Renal pelvis (tissue), 4 donors: ENCODE results near the gene NNAT. TPM values are rescaled to one million over a fixed set of nuclear protein-coding genes. Genes with fewer than 3 reads are reported as not detected.
"Not testable (repeated sequence)": the region's sequence is repeated elsewhere in the genome, so short reads cannot be mapped to it uniquely, and the experiment has no call there.

Source experiments
- DNase-seq: peaks from one replicate; pipeline ENCODE4 v3.0.0-alpha.2; 2013
- polyA plus RNA-seq, 3 donors: library from polyadenylated mRNA; unstranded; fragments of 120-200 nt; gene quantifications; one replicate each; pipeline ENCODE4 v1.2.1, GENCODE V29; 2013; ENCODE audit not compliant: insufficient read length in 3 of 3

The NNAT gene
- polyA plus RNA-seq, 3 donors: 64.7 to 125 (median 114) TPM

- DNase-seq: no peak
Measured at GRCh38 chr20:37531856-37532255, 10.8 kb downstream of the NNAT start.

- DNase-seq: no peak
Measured at GRCh38 chr20:37533154-37533715, 12.2 kb downstream of the NNAT start.

GRCh38 chr20:37534401-37535157 is 13.5 kb downstream of the NNAT start:
- DNase-seq: peak; percentile 83

GRCh38 chr20:37535443-37536132 is 14.5 kb downstream of the NNAT start:
- no peak for DNase-seq

- DNase-seq: no peak
Measured at GRCh38 chr20:37537505-37537904, 16.5 kb downstream of the NNAT start.

GRCh38 chr20:37538003-37538402 is 17.0 kb downstream of the NNAT start:
- DNase-seq: no peak

- no peak for DNase-seq
Measured at GRCh38 chr20:37539424-37539823, 18.4 kb downstream of the NNAT start.

- no peak for DNase-seq
Measured at GRCh38 chr20:37540001-37540400, 19.0 kb downstream of the NNAT start.

- not testable (repeated sequence) for DNase-seq
Measured at GRCh38 chr20:37540838-37541237, 19.8 kb downstream of the NNAT start.

GRCh38 chr20:37541326-37541725 is 20.3 kb downstream of the NNAT start:
- DNase-seq: no peak

- no peak for DNase-seq
Measured at GRCh38 chr20:37542281-37542680, 21.2 kb downstream of the NNAT start.

- no peak for DNase-seq
Measured at GRCh38 chr20:37543828-37544227, 22.8 kb downstream of the NNAT start.

GRCh38 chr20:37544386-37544785 is 23.3 kb downstream of the NNAT start:
- no peak for DNase-seq

GRCh38 chr20:37545516-37545915 is 24.5 kb downstream of the NNAT start:
- DNase-seq: no peak

- no peak for DNase-seq
Measured at GRCh38 chr20:37547912-37548311, 26.9 kb downstream of the NNAT start.

GRCh38 chr20:37550101-37550920 is 29.3 kb downstream of the NNAT start:
- DNase-seq: not testable (repeated sequence)

GRCh38 chr20:37551660-37552059 is 30.6 kb downstream of the NNAT start:
- not testable (repeated sequence) for DNase-seq

- no peak for DNase-seq
Measured at GRCh38 chr20:37552415-37552814, 31.4 kb downstream of the NNAT start.

GRCh38 chr20:37554721-37555298 is 33.8 kb downstream of the NNAT start:
- not testable (repeated sequence) for DNase-seq

GRCh38 chr20:37556538-37556937 is 35.5 kb downstream of the NNAT start:
- DNase-seq: no peak

GRCh38 chr20:37558306-37558705 is 37.3 kb downstream of the NNAT start:
- no peak for DNase-seq

- no peak for DNase-seq
Measured at GRCh38 chr20:37558779-37559178, 37.7 kb downstream of the NNAT start.
